Skin epidermis (tissue), 12 donors: ENCODE measurements around the gene NCDN.
"Not testable (repeated sequence)": the region's sequence is repeated elsewhere in the genome, so short reads cannot be mapped to it uniquely, and the experiment has no call there.

Experiments used
- H3K27ac ChIP-seq, 21 experiments: fragments of 200-600 bp; sonication (generic) in 11 of 21; one replicate each; pipeline ENCODE4 v1.5.0; 2020; ENCODE audit warnings: mild to moderate bottlenecking in 3 of 21, inconsistent platforms in 2 of 21, moderate library complexity in 2 of 21
- H3K4me3 ChIP-seq, 7 experiments: fragments of 200-600 bp; sonication (generic) in 2 of 7; one replicate each; pipeline ENCODE4 v1.5.0; 2020; ENCODE audit warnings: inconsistent platforms in 2 of 7, mild to moderate bottlenecking in 2 of 7, moderate library complexity in 1 of 7

NCDN gene

GRCh38 chr1:35567947-35568558 lies 10.5 kb downstream of the NCDN start:
- Histone ChIP-seq H3K27ac (no peak overlapping the region), H3K4me3 (no peak overlapping the region)

- H3K4me3 ChIP-seq: no peak overlapping the region
These were observed 11.4 kb downstream of the NCDN start for GRCh38 chr1:35568975-35569395.

GRCh38 chr1:35569936-35570335 lies 12.3 kb downstream of the NCDN start:
- Histone ChIP-seq H3K27ac (no peak overlapping the region), H3K4me3 (no peak overlapping the region)

More at GRCh38 chr1:35568975-35569395, 11.4 kb downstream of the NCDN start:
- no peak overlapping the region for H3K27ac ChIP-seq

- H3K27ac ChIP-seq: no peak overlapping the region
- H3K4me3 ChIP-seq: no peak overlapping the region
These were observed 13.1 kb downstream of the NCDN start for GRCh38 chr1:35570589-35571137.

- H3K4me3 ChIP-seq: no peak overlapping the region
- H3K27ac ChIP-seq: no peak overlapping the region
These were observed 13.7 kb downstream of the NCDN start for GRCh38 chr1:35571263-35571662.

GRCh38 chr1:35572296-35572695 lies 14.7 kb downstream of the NCDN start:
- Histone ChIP-seq H3K4me3 (no peak overlapping the region), H3K27ac (no peak overlapping the region)

- Histone ChIP-seq H3K27ac (peak within 1 kb of the TSS in 4 of 21 experiments; percentile 18 to 61 (median 56)), H3K4me3 (peak within 1 kb of the TSS; percentile 30 to 51 (median 42))
These were observed 15.9 kb downstream of the NCDN start, which contains the start of gene TFAP2E for GRCh38 chr1:35573198-35574124. TFAP2E (plus strand) TSS chr1:35573314; CDS start chr1:35573578, 264 bp downstream.

- peak overlapping the region in 2 of 21 experiments; percentile 56 to 61 for H3K27ac ChIP-seq
- H3K4me3 ChIP-seq: peak overlapping the region in 6 of 7 experiments; percentile 30 to 51 (median 42)
These were observed 16.6 kb downstream of the NCDN start for GRCh38 chr1:35574125-35574654.

- no peak overlapping the region for H3K27ac ChIP-seq
- H3K4me3 ChIP-seq: no peak overlapping the region
These were observed 17.2 kb downstream of the NCDN start for GRCh38 chr1:35574655-35575415.

GRCh38 chr1:35575416-35575958 lies 17.9 kb downstream of the NCDN start:
- Histone ChIP-seq H3K27ac (peak overlapping the region in 1 of 21 experiments; percentile 5), H3K4me3 (no peak overlapping the region)

GRCh38 chr1:35576061-35576765 lies 18.6 kb downstream of the NCDN start:
- Histone ChIP-seq H3K27ac (peak overlapping the region in 1 of 21 experiments; percentile 5), H3K4me3 (peak overlapping the region in 4 of 7 experiments; percentile 19 to 43 (median 40))

- peak overlapping the region; percentile 19 to 43 (median 36) for H3K4me3 ChIP-seq
- H3K27ac ChIP-seq: not testable (repeated sequence)
These were observed 19.1 kb downstream of the NCDN start for GRCh38 chr1:35576766-35577070.

- peak overlapping the region in 15 of 21 experiments; percentile 5 to 79 (median 59) for H3K27ac ChIP-seq
- H3K4me3 ChIP-seq: peak overlapping the region; percentile 19 to 43 (median 36)
These were observed 19.7 kb downstream of the NCDN start for GRCh38 chr1:35577071-35577998.

- no peak overlapping the region for H3K4me3 ChIP-seq
- H3K27ac ChIP-seq: no peak overlapping the region
These were observed 23.4 kb downstream of the NCDN start for GRCh38 chr1:35580949-35581388.

GRCh38 chr1:35581621-35582020 lies 24.0 kb downstream of the NCDN start:
- H3K4me3 ChIP-seq, H3K27ac ChIP-seq: not testable (repeated sequence)

GRCh38 chr1:35585281-35585680 lies 27.7 kb downstream of the NCDN start:
- Histone ChIP-seq H3K27ac (no peak overlapping the region), H3K4me3 (no peak overlapping the region)

- H3K4me3 ChIP-seq, H3K27ac ChIP-seq: not testable (repeated sequence)
These were observed 28.2 kb downstream of the NCDN start for GRCh38 chr1:35585805-35586204.

- no peak overlapping the region for H3K4me3 ChIP-seq
- H3K27ac ChIP-seq: no peak overlapping the region
These were observed 29.2 kb downstream of the NCDN start for GRCh38 chr1:35586808-35587207.
